SK-N-SH treated with all-trans-retinoic acid at 6 μM for 48 hours (cell line): ENCODE results near the gene TSN.
A peak's percentile ranks its signal among the peaks of the same experiment; 100 is the strongest.

Experiments
- ATAC-seq: fragments of 200-7000 bp; cut with Tn5 transposase; 3 replicates; pipeline ENCODE4 v1.9.1; 2020; ENCODE audit warnings: mild to moderate bottlenecking, moderate library complexity
- ARNTL ChIP-seq: fragments of 450-650 bp; formaldehyde crosslinking; IDR thresholded peaks from 2 replicates; pipeline ENCODE4 v1.5.0; 2020; ENCODE audit warnings: low read depth, mild to moderate bottlenecking, moderate library complexity, borderline replicate concordance
- BACH2 ChIP-seq: fragments of 250-450 bp; sonication (Bioruptor Pico); IDR thresholded peaks from 2 replicates; pipeline ENCODE4 v1.9.0; 2021; ENCODE audit warnings: mild to moderate bottlenecking, borderline replicate concordance
- CSDC2 ChIP-seq: fragments of 250-450 bp; sonication (Bioruptor Pico); IDR thresholded peaks from 2 replicates; pipeline ENCODE4 v1.5.0; 2020; ENCODE audit warnings: mild to moderate bottlenecking, moderate library complexity
- CSRNP3 ChIP-seq: fragments of 250-450 bp; sonication (Bioruptor Pico); IDR thresholded peaks from 2 replicates; pipeline ENCODE4 v1.5.1; 2021; ENCODE audit warnings: mild to moderate bottlenecking, moderate library complexity
- ESRRG ChIP-seq: fragments of 250-450 bp; sonication (Bioruptor Pico); IDR thresholded peaks from 2 replicates; pipeline ENCODE4 v1.6.1; 2021; ENCODE audit warnings: mild to moderate bottlenecking
- GLIS3 ChIP-seq: fragments of 250-450 bp; sonication (Bioruptor Pico); IDR thresholded peaks from 2 replicates; pipeline ENCODE4 v1.5.0; 2020; ENCODE audit warnings: mild to moderate bottlenecking, moderate library complexity
- ISL1 ChIP-seq: fragments of 250-450 bp; sonication (Bioruptor Pico); IDR thresholded peaks from 2 replicates; pipeline ENCODE4 v2.1.2; 2022; ENCODE audit warnings: mild to moderate bottlenecking, moderate library complexity
- OSR1 ChIP-seq: fragments of 250-450 bp; sonication (Bioruptor Pico); IDR thresholded peaks from 2 replicates; pipeline ENCODE4 v1.8.0; 2022; ENCODE audit warnings: moderate library complexity, mild to moderate bottlenecking, inconsistent platforms
- PATZ1 ChIP-seq: fragments of 250-450 bp; sonication (Bioruptor Pico); IDR thresholded peaks from 2 replicates; pipeline ENCODE4 v1.8.0; 2020; ENCODE audit warnings: mild to moderate bottlenecking, moderate library complexity, borderline replicate concordance
- POU6F1 ChIP-seq: fragments of 250-450 bp; sonication (Bioruptor Pico); IDR thresholded peaks from 2 replicates; pipeline ENCODE4 v1.8.0; 2021; ENCODE audit warnings: low read depth, mild to moderate bottlenecking, moderate library complexity, borderline replicate concordance
- PPARA ChIP-seq: fragments of 250-450 bp; sonication (Bioruptor Pico); IDR thresholded peaks from 2 replicates; pipeline ENCODE4 v1.5.0; 2020; ENCODE audit warnings: mild to moderate bottlenecking, borderline replicate concordance
- RARB ChIP-seq: fragments of 250-450 bp; sonication (Bioruptor Pico); IDR thresholded peaks from 2 replicates; pipeline ENCODE4 v1.8.0; 2021; ENCODE audit warnings: mild to moderate bottlenecking, moderate library complexity
- SNAI2 ChIP-seq: fragments of 250-450 bp; sonication (Bioruptor Pico); IDR thresholded peaks from 2 replicates; pipeline ENCODE4 v1.5.0; 2020; ENCODE audit warnings: mild to moderate bottlenecking, moderate library complexity
- TOX ChIP-seq: fragments of 250-450 bp; sonication (Bioruptor Pico); IDR thresholded peaks from 2 replicates; pipeline ENCODE4 v1.8.0; 2021; ENCODE audit warnings: mild to moderate bottlenecking, moderate library complexity, borderline replicate concordance
- TSHZ2 ChIP-seq: fragments of 250-450 bp; sonication (Bioruptor Pico); IDR thresholded peaks from 2 replicates; pipeline ENCODE4 v1.5.0; 2020; ENCODE audit warnings: mild to moderate bottlenecking, moderate library complexity
- ZC3H10 ChIP-seq: fragments of 250-450 bp; sonication (Bioruptor Pico); IDR thresholded peaks from 2 replicates; pipeline ENCODE4 v1.5.1; 2021; ENCODE audit warnings: mild to moderate bottlenecking, moderate library complexity
- ZFP3 ChIP-seq: fragments of 250-450 bp; sonication (Bioruptor Pico); IDR thresholded peaks from 2 replicates; pipeline ENCODE4 v1.5.0; 2020; ENCODE audit warnings: mild to moderate bottlenecking, moderate library complexity
- ZFP30 ChIP-seq: fragments of 450-650 bp; formaldehyde crosslinking; IDR thresholded peaks from 2 replicates; pipeline ENCODE4 v1.5.0; 2022; ENCODE audit warnings: mild to moderate bottlenecking, moderate library complexity
- ZNF565 ChIP-seq: fragments of 450-650 bp; formaldehyde crosslinking; conservative IDR thresholded peaks from 2 replicates; pipeline ENCODE4 v1.5.0; 2020; ENCODE audit warnings: low read depth, mild to moderate bottlenecking, moderate library complexity
- ZNF70 ChIP-seq: fragments of 450-650 bp; formaldehyde crosslinking; IDR thresholded peaks from 2 replicates; pipeline ENCODE4 v1.5.0; 2020; ENCODE audit warnings: mild to moderate bottlenecking, moderate library complexity
- ZNF8 ChIP-seq: fragments of 450-650 bp; formaldehyde crosslinking; IDR thresholded peaks from 2 replicates; pipeline ENCODE4 v1.5.0; 2020; ENCODE audit warnings: mild to moderate bottlenecking, moderate library complexity

Gene TSN

GRCh38 chr2:121736140-121736461, 19.4 kb upstream of the TSN start:
- no peak for TF ChIP-seq ARNTL (CRISPR knock-in tag)
- no peak for TF ChIP-seq CSDC2 (CRISPR knock-in tag)
- TF ChIP-seq ZNF70 (CRISPR knock-in tag): no peak
- no peak for TF ChIP-seq PATZ1 (CRISPR knock-in tag)
- TF ChIP-seq ZFP30: no peak
- ATAC-seq: peak; percentile 0; the same call in 1 of the 3 replicates

DNA sequence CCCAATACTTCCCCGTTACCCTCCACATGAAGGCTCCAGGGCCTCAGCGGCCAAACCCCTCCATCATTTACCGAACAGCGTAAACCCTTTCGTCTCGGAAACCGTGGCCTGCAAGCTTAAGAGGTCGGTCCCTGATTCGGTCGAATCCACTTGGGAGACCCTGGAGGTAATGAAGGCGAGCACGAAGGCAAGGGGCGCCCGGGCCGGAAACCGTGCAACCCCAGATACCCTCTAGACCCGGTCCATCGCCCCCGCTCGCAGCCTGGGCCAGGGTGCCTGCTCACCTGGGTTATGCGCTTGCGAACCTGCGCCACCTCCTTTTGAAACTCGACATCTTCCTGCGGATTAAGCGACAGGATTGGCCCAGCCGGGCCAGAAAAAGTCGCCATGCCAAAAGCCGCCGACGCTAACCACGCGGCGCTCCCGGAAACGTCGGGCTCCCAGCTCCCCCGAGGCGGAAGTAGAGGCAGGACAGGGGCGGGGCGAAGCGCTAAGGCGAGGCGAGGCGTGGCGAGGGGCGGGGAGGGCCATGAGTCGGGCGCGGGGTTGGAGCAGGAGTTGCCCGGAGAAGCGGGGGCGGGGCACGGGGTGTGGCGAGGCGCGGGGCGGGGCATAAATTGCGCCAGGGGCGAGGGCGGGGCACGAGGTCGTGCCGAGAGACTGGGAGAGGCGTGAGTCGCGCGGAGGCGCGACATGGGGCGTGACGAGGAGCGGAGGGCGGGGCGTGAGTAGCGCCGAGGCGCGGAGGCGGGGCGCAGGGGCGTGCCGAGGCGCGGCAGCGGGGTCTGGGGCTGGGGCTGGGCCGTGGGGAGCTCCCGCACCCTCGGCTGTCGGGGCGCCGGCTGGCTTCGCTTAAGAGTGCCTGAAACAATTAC, 18.8 kb upstream of the TSN start, which contains the start of gene NIFK:
Gene NIFK, minus strand, starts transcription at position 414 of the 875 bp plus-strand sequence. Its CDS starts 25 bp downstream, at position 389.
- ATAC-seq: peak; percentile 98

GRCh38 chr2:121740973-121741372, 14.5 kb upstream of the TSN start:
- no peak for ATAC-seq
- TF ChIP-seq ZNF70 (CRISPR knock-in tag) (no peak), TOX (CRISPR knock-in tag) (no peak), BACH2 (CRISPR knock-in tag) (no peak), GLIS3 (CRISPR knock-in tag) (no peak), TSHZ2 (CRISPR knock-in tag) (no peak), ISL1 (CRISPR knock-in tag) (no peak), RARB (no peak)

More for the DNA sequence above, 18.8 kb upstream of the TSN start, which contains the start of gene NIFK:
- TF ChIP-seq ZFP3 (CRISPR knock-in tag) (0 out of 2 replicates have a peak, but pooled peaks have one; percentile 44), RARB (no peak)

- TF ChIP-seq CSDC2 (CRISPR knock-in tag) (no peak), PPARA (CRISPR knock-in tag) (no peak), ISL1 (CRISPR knock-in tag) (no peak), ZFP3 (CRISPR knock-in tag) (no peak), CSRNP3 (CRISPR knock-in tag) (no peak), OSR1 (CRISPR knock-in tag) (no peak), ZNF565 (CRISPR knock-in tag) (no peak), ZNF8 (no peak), POU6F1 (CRISPR knock-in tag) (no peak), BACH2 (CRISPR knock-in tag) (no peak), RARB (no peak), ZC3H10 (CRISPR knock-in tag) (no peak), TOX (CRISPR knock-in tag) (no peak), TSHZ2 (CRISPR knock-in tag) (no peak), ESRRG (CRISPR knock-in tag) (no peak), SNAI2 (CRISPR knock-in tag) (no peak), PATZ1 (CRISPR knock-in tag) (no peak)
- TF ChIP-seq, all 23 proteins: peak for 0
- ATAC-seq: no peak
These were observed 14.0 kb upstream of the TSN start for GRCh38 chr2:121741450-121741849.
